GM18511 (cell line): Measurements from ENCODE around the gene MED26.
"Not testable (repeated sequence)": the region's sequence is repeated elsewhere in the genome, so short reads cannot be mapped to it uniquely, and the experiment has no call there.

Source experiments
- ATAC-seq: cut with Tn5 transposase; IDR thresholded peaks from one replicate; pipeline ENCODE4 v1.9.1; 2021; ENCODE audit warnings: mild to moderate bottlenecking, moderate library complexity; ENCODE audit not compliant: unreplicated experiment

MED26 gene

GRCh38 chr19:16543734-16544133 lies 84.3 kb downstream of the MED26 start:
- not testable (repeated sequence) for ATAC-seq

DNA sequence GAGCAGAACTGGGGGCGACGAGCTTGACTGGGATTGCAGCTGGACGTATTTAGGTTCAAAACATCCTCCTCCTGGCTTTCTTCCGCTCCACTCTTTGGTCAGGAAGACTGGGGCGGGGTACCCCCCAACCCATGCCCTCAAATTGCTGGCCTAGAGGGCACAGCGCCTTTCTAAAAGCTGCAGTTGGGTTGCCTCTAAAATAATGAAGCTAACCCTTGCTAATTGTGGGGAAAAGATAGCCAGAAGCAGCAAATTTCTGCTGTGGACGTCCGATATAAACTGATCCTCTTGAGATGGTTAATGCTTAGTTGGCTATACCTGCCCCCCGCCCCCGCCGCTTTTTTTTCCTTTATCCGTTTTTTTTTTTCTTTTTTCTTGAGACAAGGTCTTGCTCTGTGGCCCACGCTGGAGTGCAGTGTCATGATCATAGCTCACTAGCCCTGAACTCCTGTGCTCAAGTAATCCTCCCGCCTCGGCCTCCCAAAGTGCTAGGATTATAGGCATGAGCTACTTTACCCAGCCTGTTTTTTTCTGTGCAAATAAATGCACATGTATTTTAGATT lies 85.0 kb downstream of the MED26 start:
- no peak for ATAC-seq

GRCh38 chr19:16542045-16542909 lies 85.7 kb downstream of the MED26 start, which contains the start of gene CHERP:
TSS of gene CHERP (minus strand) at chr19:16542437. CDS start at chr19:16542378, 59 bp downstream.
- peak; percentile 78 for ATAC-seq

- no peak for ATAC-seq
Measured at GRCh38 chr19:16541526-16542044, 86.4 kb downstream of the MED26 start.

DNA sequence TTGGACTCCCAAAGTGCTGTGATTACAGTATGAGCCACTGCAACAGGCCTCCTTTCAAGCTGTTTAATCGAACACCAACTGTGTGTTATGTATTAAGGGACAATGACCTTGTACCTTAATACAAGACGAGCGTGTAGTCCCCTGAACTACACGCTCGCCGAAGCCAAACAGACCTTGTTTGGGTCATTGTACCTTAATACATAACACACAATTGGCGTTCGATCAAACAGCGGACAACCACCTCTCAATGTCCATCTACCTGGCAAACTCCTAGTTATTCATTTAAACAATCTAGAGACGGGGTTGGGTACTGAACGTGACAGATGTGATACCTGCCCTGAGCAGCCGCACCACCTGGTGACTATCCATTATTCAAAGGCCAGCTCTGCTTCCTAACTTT lies 87.1 kb downstream of the MED26 start:
- no peak for ATAC-seq

GRCh38 chr19:16537111-16537510 lies 90.9 kb downstream of the MED26 start:
- no peak for ATAC-seq

GRCh38 chr19:16536130-16536529 lies 91.9 kb downstream of the MED26 start:
- no peak for ATAC-seq

DNA sequence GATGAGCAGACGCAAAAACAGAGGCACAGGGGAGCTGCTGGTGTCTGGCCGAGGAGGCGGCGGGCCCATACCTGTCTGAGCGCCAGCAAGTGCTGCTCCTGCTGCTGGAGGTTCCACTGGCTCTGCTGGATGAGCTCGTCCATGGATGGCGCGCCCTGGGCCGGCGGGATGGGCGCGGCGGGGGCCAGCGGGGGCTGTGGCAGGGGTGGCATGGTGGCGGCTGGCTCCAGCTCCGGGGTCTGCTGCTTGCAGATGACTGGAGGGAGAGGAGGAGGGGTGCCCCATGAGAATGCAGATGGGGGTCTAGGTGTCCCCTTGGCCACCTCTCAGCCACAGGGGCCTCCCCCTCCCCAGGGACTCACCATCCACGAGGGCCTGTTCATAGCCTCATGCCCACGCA lies 92.6 kb downstream of the MED26 start:
- no peak for ATAC-seq

DNA sequence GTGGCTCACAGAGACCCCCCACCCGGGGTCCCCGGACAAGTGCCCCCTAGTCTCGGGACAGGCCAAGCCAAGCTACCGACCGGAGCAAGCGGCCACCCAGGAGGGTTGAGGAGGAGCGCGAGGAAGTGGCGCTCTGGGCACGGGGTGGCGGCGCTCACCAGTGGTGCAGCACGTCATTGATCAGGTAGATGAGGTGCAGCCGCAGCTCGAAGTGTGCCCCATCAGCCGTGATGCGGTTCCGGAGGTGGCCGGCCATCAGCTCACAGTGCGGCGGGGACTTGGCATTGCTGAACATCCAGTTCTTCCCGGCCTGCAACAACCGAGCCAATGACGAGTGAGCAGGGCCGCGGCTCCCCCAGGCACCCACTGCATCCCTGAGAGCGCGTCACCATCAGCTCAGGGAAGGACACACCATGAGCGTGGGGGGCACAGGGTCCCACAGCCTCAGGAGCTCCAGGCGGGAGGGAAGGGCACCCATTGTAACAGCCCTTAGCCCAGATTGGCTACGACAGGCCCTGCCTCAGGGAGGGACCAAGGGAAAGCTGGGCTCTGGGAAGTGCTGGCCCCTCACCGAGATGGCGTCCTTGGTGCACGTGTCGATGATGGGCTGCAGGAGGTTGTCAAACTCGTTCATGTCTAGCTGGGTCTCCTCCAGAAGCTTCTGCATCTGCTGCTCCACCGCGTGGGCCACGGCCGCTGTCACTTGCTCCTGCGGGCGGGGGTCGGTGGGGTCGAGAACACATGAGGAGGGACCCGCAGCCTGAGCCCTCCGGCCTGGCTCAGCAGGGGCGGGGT lies 95.4 kb downstream of the MED26 start:
- ATAC-seq = no peak

DNA sequence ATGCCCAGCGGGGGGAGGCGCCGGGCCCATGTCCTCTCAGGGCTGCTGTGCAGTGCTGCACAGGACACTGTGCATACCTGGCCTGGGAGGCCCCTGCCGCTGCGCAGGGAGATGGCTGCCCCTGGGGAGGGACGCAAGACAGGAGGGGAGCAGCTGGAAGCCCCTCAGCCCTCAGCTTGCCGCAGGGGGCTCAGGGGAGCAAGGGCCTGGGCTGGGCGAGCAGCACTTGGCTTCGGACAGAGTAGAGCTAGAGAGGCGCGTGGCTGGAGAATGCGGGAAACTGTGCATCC lies 96.7 kb downstream of the MED26 start:
- ATAC-seq = no peak

DNA sequence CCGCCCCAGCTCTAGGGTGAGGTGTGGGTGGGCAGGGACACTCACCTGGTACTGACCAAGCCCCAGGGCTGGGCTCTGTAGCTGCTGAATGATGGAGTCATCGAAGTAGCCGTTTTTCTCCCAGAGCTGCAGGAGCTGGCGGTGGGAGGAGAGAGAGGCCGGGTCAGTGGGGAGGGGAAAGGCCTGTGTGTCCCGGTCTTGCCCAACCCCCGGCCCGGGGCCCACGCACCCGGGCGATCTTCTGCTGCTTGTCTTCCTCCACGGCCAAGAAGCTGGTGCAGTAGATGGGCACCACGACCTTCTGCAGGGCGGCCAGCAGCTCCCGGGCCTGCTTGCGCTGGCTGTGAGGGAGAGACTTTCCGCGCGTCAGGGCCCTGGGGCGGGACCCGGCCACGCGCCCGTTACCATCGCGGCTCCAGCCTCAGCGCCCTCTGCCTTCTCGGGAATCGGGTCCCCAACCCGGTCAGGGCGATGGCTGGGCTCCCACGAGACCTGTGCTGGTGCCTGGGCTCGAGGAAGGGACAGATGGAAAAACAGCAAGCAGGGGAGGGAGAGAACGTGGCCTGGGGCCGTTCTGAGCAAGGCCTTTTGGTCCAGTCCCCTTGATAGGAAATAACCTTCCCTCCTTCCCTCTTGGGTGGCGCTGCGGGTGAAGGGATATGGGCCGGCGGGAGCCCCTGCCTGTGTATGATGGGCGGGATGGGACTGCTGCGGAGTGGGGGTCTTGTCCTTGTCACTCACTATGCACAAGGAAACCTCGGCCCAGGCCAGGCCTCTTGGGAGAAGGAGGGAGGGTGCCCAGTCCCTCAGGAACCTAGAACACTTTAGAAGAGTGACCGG lies 97.2 kb downstream of the MED26 start:
- ATAC-seq = no peak

GRCh38 chr19:16529466-16530144 lies 98.4 kb downstream of the MED26 start:
- ATAC-seq = no peak

DNA sequence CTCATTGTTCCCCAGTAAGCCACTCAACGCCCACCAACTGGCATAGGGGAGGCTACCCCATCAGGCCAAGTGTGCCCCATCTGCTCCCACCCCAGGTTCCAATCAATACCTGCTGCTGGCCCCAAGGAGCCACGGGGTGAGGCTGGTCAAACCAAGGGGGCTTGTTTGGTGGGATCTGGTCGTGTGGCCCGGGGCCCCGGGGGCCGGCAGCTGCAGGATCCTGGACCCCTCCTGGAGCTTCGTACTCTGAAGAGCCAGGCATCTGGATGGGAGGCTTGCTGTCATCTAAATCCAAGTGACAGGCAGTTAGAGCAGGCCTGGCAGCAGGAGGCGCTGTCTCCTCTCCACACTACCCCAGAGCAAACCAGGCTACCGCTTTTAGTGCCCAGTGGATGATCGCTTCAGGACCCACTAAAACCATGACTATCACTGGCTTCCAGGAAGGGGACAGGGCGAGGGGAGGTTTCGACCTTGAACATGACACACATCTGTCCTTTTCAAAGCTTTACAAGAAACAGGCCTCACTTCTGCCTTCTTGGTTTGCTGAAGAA lies 100.0 kb downstream of the MED26 start:
- ATAC-seq = no peak

GRCh38 chr19:16527334-16527935 lies 100.6 kb downstream of the MED26 start:
- ATAC-seq = no peak

- ATAC-seq = no peak
Measured at GRCh38 chr19:16525751-16526481, 102.1 kb downstream of the MED26 start.

DNA sequence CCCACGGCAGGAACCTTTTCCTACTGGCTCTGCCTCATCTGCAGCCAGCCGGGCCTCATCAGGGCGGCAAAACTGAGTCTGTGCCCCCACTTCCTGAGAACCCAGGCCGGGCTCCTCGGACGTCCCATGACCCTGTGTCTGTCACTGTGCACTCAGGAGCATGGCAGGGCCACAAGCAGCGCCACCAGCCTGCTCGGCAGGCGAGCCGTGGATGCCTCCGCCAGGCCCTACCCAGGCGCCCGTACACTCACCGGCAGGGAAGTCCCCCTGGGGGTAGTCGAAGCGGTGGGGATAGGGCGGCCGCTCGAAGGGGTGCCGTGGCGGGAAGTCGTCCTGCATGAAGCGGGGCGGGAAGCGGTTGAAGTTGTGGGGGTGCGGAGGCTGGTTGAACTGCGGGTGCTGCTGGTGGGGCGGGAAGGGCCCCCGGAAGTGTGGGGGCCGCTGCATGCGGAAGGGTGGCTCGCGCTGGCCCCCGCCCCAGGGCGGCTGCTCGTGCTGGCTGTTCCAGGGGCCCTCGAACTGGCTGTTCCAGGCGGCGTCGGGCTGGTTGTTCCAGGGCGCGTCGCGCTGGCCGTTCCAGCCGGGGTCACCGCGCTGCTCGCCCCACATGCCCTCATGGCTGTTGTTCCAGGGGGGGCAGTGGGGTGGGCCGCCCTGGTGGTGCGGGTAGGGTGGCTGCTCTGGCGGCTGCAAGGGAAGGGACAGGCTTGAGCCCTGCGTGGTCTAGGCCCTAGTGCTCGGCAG lies 102.8 kb downstream of the MED26 start:
- ATAC-seq = no peak
